H1 (cell line): ENCODE results near the gene CD81. TPM values are rescaled to one million over a fixed set of nuclear protein-coding genes. Genes with fewer than 3 reads are reported as not detected.

Experiments used
- CTCF ChIA-PET: fragments of 300-600 bp; sonication (Branson Sonifier 250); formaldehyde crosslinking; loops from one replicate; lab custom pipeline; 2021; ENCODE audit not compliant: partially characterized antibody; lab: Charles Lee
- POLR2A ChIA-PET: fragments of 300-600 bp; sonication (Branson Sonifier 250); formaldehyde crosslinking; loops from one replicate; lab custom pipeline; 2021; ENCODE audit warnings: inconsistent platforms; ENCODE audit not compliant: partially characterized antibody; lab: Charles Lee
- DNase-seq, 2 experiments: peaks; one replicate each; pipeline versions ENCODE4 v3.0.0 to v3.0.0-alpha.2; 2010 to 2022; ENCODE audit warnings: low spot score in 2 of 2, low read depth in 1 of 2, mixed read lengths in 1 of 2
- FAIRE-seq: peaks from 2 replicates; lab custom pipeline; 2011; peaks lifted over from hg19 to GRCh38; lab: Jason Lieb, UNC
- H2AFZ ChIP-seq: 2 replicates; pipeline ENCODE4 v1.8.1; 2012; ENCODE audit warnings: low read length, inconsistent platforms
- H2AK5ac ChIP-seq: 2 replicates; pipeline ENCODE4 v1.6.1; 2013; ENCODE audit warnings: low read depth, low read length
- H2BK120ac ChIP-seq: replicated peaks from 2 replicates; pipeline ENCODE3; 2013; ENCODE audit warnings: low read depth, low read length, inconsistent platforms
- H2BK12ac ChIP-seq: 2 replicates; pipeline ENCODE4 v1.6.1; 2013; ENCODE audit warnings: low read depth, low read length
- H2BK15ac ChIP-seq: 2 replicates; pipeline ENCODE4 v1.6.1; 2013; ENCODE audit warnings: low read length
- H2BK20ac ChIP-seq: 2 replicates; pipeline ENCODE4 v1.6.1; 2013; ENCODE audit warnings: low read length
- H2BK5ac ChIP-seq: 2 replicates; pipeline ENCODE4 v1.6.1; 2013; ENCODE audit warnings: low read depth, low read length
- H3K14ac ChIP-seq: 2 replicates; pipeline ENCODE4 v1.6.1; 2013; ENCODE audit warnings: inconsistent platforms; ENCODE audit not compliant: insufficient read length
- H3K18ac ChIP-seq: 2 replicates; pipeline ENCODE4 v1.6.1; 2013; ENCODE audit warnings: low read length; ENCODE audit errors: extremely low read depth
- H3K23ac ChIP-seq: 2 replicates; pipeline ENCODE4 v1.6.1; 2013; ENCODE audit warnings: inconsistent platforms; ENCODE audit not compliant: insufficient read length
- H3K23me2 ChIP-seq: 2 replicates; pipeline ENCODE4 v1.6.1; 2013; ENCODE audit warnings: low read depth, low read length
- H3K27ac ChIP-seq: 2 replicates; pipeline ENCODE4 v1.6.1; 2011; ENCODE audit warnings: low read depth, low read length, inconsistent platforms
- H3K27me3 ChIP-seq, 4 experiments: replicated peaks in 1 of 4; 1 replicate in 1 of 4; 2 replicates in 3 of 4; pipeline versions ENCODE4 v1.6.1 to v1.8.1; 2011 to 2013; ENCODE audit warnings: low read length in 3 of 4, mild to moderate bottlenecking in 3 of 4, inconsistent platforms in 2 of 4, mixed read lengths in 2 of 4, moderate library complexity in 1 of 4; ENCODE audit not compliant: control insufficient read depth in 3 of 4, insufficient read depth in 3 of 4; ENCODE audit errors: extremely low read depth in 1 of 4
- H3K36me3 ChIP-seq, 4 experiments: 2 replicates each; pipeline versions ENCODE4 v1.6.1 to v1.8.1; 2011 to 2013; ENCODE audit warnings: mild to moderate bottlenecking in 4 of 4, low read length in 3 of 4, moderate library complexity in 2 of 4, control low read depth in 1 of 4, inconsistent platforms in 1 of 4; ENCODE audit not compliant: insufficient read depth in 4 of 4, control insufficient read depth in 2 of 4
- H3K4ac ChIP-seq: replicated peaks from 2 replicates; pipeline ENCODE3; 2013; ENCODE audit warnings: low read length, low read depth, mixed read lengths, inconsistent platforms; ENCODE audit not compliant: insufficient read length
- H3K4me1 ChIP-seq, 4 experiments: replicated peaks in 1 of 4; 1 replicate in 1 of 4; 2 replicates in 3 of 4; pipeline versions ENCODE4 v1.6.1 to v1.8.1; 2011 to 2013; ENCODE audit warnings: low read length in 3 of 4, inconsistent platforms in 2 of 4, mixed read lengths in 1 of 4; ENCODE audit not compliant: insufficient read depth in 4 of 4, control insufficient read depth in 3 of 4
- H3K4me2 ChIP-seq, 2 experiments: 2 replicates each; pipeline versions ENCODE4 v1.6.1 to v1.8.1; 2011 to 2013; ENCODE audit warnings: low read depth in 2 of 2, low read length in 2 of 2, control low read depth in 1 of 2, inconsistent platforms in 1 of 2, mild to moderate bottlenecking in 1 of 2; ENCODE audit not compliant: insufficient read depth in 1 of 2
- H3K4me3 ChIP-seq, 4 experiments: fragments of 200-600, 300-600 bp in 1 of 4; sonication (generic), shearing (Covaris generic), sonication (Bioruptor Twin) in 1 of 4; 2 replicates each; pipeline versions ENCODE4 v1.5.1 to v1.8.1; 2011 to 2016; ENCODE audit warnings: low read length in 4 of 4, low read depth in 3 of 4, control low read depth in 2 of 4, inconsistent platforms in 2 of 4, mild to moderate bottlenecking in 2 of 4, mixed read lengths in 1 of 4, moderate library complexity in 1 of 4; ENCODE audit not compliant: insufficient read depth in 2 of 4; ENCODE audit errors: extremely low read depth in 1 of 4
- H3K56ac ChIP-seq: replicated peaks from 2 replicates; pipeline ENCODE3; 2013; ENCODE audit warnings: low read depth, mild to moderate bottlenecking, mixed read lengths, low read length, inconsistent platforms; ENCODE audit not compliant: insufficient read length
- H3K79me1 ChIP-seq: 2 replicates; pipeline ENCODE4 v1.6.1; 2013; ENCODE audit warnings: low read depth, low read length, control low read depth
- H3K79me2 ChIP-seq, 2 experiments: 2 replicates each; pipeline versions ENCODE4 v1.6.1 to v1.8.1; 2012 to 2013; ENCODE audit warnings: low read length in 2 of 2, mild to moderate bottlenecking in 2 of 2, inconsistent platforms in 1 of 2; ENCODE audit not compliant: insufficient read depth in 2 of 2, control insufficient read depth in 1 of 2
- H3K9ac ChIP-seq, 4 experiments: replicated peaks in 1 of 4; 1 replicate in 1 of 4; 2 replicates in 3 of 4; pipeline versions ENCODE4 v1.6.1 to v1.8.1; 2011 to 2013; ENCODE audit warnings: low read depth in 3 of 4, low read length in 3 of 4, control low read depth in 2 of 4, mild to moderate bottlenecking in 2 of 4, moderate library complexity in 2 of 4, inconsistent platforms in 1 of 4; ENCODE audit errors: extremely low read depth in 1 of 4
- H3K9me3 ChIP-seq, 2 experiments: 2 replicates each; pipeline versions ENCODE4 v1.6.1 to v1.8.1; 2012 to 2013; ENCODE audit warnings: mild to moderate bottlenecking in 2 of 2, moderate library complexity in 2 of 2, control low read depth in 1 of 2, inconsistent platforms in 1 of 2, low read depth in 1 of 2, low read length in 1 of 2, mixed read lengths in 1 of 2; ENCODE audit not compliant: insufficient read depth in 2 of 2
- H4K20me1 ChIP-seq, 2 experiments: replicated peaks in 1 of 2; 2 replicates each; pipeline versions ENCODE3 to v1.8.1; 2011 to 2013; ENCODE audit warnings: inconsistent platforms in 2 of 2, low read length in 2 of 2, mild to moderate bottlenecking in 1 of 2; ENCODE audit not compliant: insufficient read depth in 2 of 2, control insufficient read depth in 1 of 2
- H4K5ac ChIP-seq: 2 replicates; pipeline ENCODE4 v1.6.1; 2013; ENCODE audit warnings: low read length, low read depth, mixed read lengths, inconsistent platforms; ENCODE audit not compliant: insufficient read length
- H4K8ac ChIP-seq: 2 replicates; pipeline ENCODE4 v1.8.0; 2013; ENCODE audit warnings: mild to moderate bottlenecking, moderate library complexity, low read length, inconsistent platforms; ENCODE audit not compliant: insufficient read depth; ENCODE audit errors: extremely low read depth
- H4K91ac ChIP-seq: replicated peaks from 2 replicates; pipeline ENCODE3; 2013; ENCODE audit warnings: low read length, mixed read lengths, inconsistent platforms; ENCODE audit not compliant: insufficient read length
- ATF3 ChIP-seq: IDR thresholded peaks from 2 replicates; pipeline ENCODE4 v1.6.1; 2011; ENCODE audit warnings: low read depth, mild to moderate bottlenecking, low read length; ENCODE audit not compliant: insufficient read depth
- CHD2 ChIP-seq: IDR thresholded peaks from 2 replicates; pipeline ENCODE4 v1.6.1; 2012; ENCODE audit warnings: low read length, improper control_type of control experiment
- EP300 ChIP-seq, 2 experiments: IDR thresholded peaks; 1 replicate in 1 of 2; 2 replicates in 1 of 2; pipeline ENCODE4 v1.6.1; 2011 to 2012; ENCODE audit warnings: low read depth in 2 of 2, low read length in 2 of 2, mild to moderate bottlenecking in 2 of 2, borderline replicate concordance in 1 of 2, inconsistent platforms in 1 of 2, moderate library complexity in 1 of 2
- NANOG ChIP-seq: IDR thresholded peaks from 2 replicates; pipeline ENCODE4 v1.6.1; 2011; ENCODE audit warnings: low read length, low read depth, mild to moderate bottlenecking, inconsistent platforms; ENCODE audit not compliant: insufficient read depth, poor library complexity, severe bottlenecking
- RFX5 ChIP-seq: IDR thresholded peaks from 2 replicates; pipeline ENCODE4 v1.6.1; 2011; ENCODE audit warnings: low read depth, low read length, improper control_type of control experiment, borderline replicate concordance
- SAP30 ChIP-seq: fragments of 300-600 bp; sonication (generic); IDR thresholded peaks from 2 replicates; pipeline ENCODE4 v1.7.1; 2012; ENCODE audit warnings: low read length, moderate library complexity, mild to moderate bottlenecking, inconsistent platforms; ENCODE audit not compliant: insufficient read depth, insufficient replicate concordance
- SP4 ChIP-seq: IDR thresholded peaks from 2 replicates; pipeline ENCODE4 v1.6.1; 2012; ENCODE audit warnings: low read length, inconsistent platforms
- WGBS, 2 experiments: shearing (Covaris generic) in 1 of 2; methylation state at CpG; one replicate each; pipeline versions ENCODE4 v1.1.6 to v1.1.7; 2013 to 2015; ENCODE audit warnings: low lambda C conversion rate in 2 of 2, mixed read lengths in 2 of 2, inconsistent platforms in 1 of 2, low coverage in 1 of 2, missing lambda C conversion rate in 1 of 2; ENCODE audit not compliant: insufficient replicate concordance in 2 of 2, insufficient coverage in 1 of 2, insufficient read length in 1 of 2; ENCODE audit errors: extremely low coverage in 1 of 2, missing lambda C conversion rate in 1 of 2; 5-methylcytosine and 5-hydroxymethylcytosine counted together
- polyA plus RNA-seq, 7 experiments: library from polyadenylated mRNA; depleted of rRNA in 3 of 7; stranded (reverse) in 5 of 7; unstranded in 2 of 7; fragments of >200 nt in 5 of 7; fragments of 200-250 nt in 2 of 7; gene quantifications; 1 replicate in 5 of 7; 2 replicates in 1 of 7; 4 replicates in 1 of 7; pipeline versions ENCODE4 v1.2.1 to v1.2.3, GENCODE V29; 2011 to 2013; ENCODE audit warnings: missing spikeins in 2 of 7, mixed read lengths in 2 of 7
- total RNA-seq: library from RNA; stranded (reverse); fragmentation: NEBNext Ultra II Directional; extraction: Animal tissue kit (Norgen Biotek cat#: 25700); gene quantifications from 2 replicates; pipeline ENCODE4 v1.2.1, GENCODE V29; 2021

Gene CD81
- total and polyA plus RNA-seq, 2 of the 8 experiments (the other 6 are each of a cell fraction or from before 2014, with no cell fraction given), result 238 to 309 TPM

- Histone ChIP-seq H4K8ac (no peak overlapping the region), H2BK120ac (no peak overlapping the region), H2BK20ac (no peak overlapping the region), H3K4me1 (no peaks in the 10 kb centered on the region), H3K23ac (no peak overlapping the region), H2BK12ac (no peak overlapping the region), H3K9me3 (peaks cover 14 to 40% of the 10 kb centered on the region in 2 experiments; a peak in 3 of 4 replicates), H2AFZ (no peak overlapping the region), H3K4ac (no peak overlapping the region), H3K23me2 (no peaks in the 10 kb centered on the region), H4K5ac (no peak overlapping the region), H2AK5ac (peak overlapping the region; percentile 90; the same call in 1 of the 2 replicates), H3K14ac (no peak overlapping the region), H3K18ac (no peak overlapping the region), H3K56ac (no peak overlapping the region), H4K20me1 (no peaks in the 10 kb centered on the region), H3K79me2 (no peaks in the 10 kb centered on the region), H3K36me3 (no peaks in the 10 kb centered on the region), H3K79me1 (no peaks in the 10 kb centered on the region; the same call in 1 of the 2 replicates), H4K91ac (no peak overlapping the region), H3K27me3 (no peaks in the 10 kb centered on the region), H3K4me3 (no peak overlapping the region), H3K4me2 (no peak overlapping the region), H2BK15ac (no peak overlapping the region), H3K9ac (no peak overlapping the region), H2BK5ac (no peak overlapping the region), H3K27ac (no peak overlapping the region)
- 78% methylated on average over 10 of the region's 10 CpGs; no CpG with 5 or more reads in 1 of the 2 experiments for WGBS, 2 experiments
- DNase-seq (no peak), FAIRE-seq (no peak)
- POLR2A ChIA-PET, result interaction anchor here (1.3 kb wide), 1 partner anchor 30 kb away, joined by 3 read pairs; no protein-coding TSS in a partner anchor
- TF ChIP-seq NANOG (no peak), SAP30 (no peak), EP300 (IDR thresholded peaks at IDR 0.05; ENCODE audit: borderline replicate concordance in 1 of 2, low read depth in 2 of 2, low read length in 2 of 2) (no peak), CHD2 (no peak), SP4 (no peak), ATF3 (no peak), RFX5 (no peak)
- CTCF ChIA-PET, result no interaction called here
These were observed 30.4 kb upstream of the CD81 start for GRCh38 chr11:2346586-2347307.
